Natural killer cell (primary cell): Measurements from ENCODE around the gene PRSS36. TPM values are rescaled to one million over a fixed set of nuclear protein-coding genes. Genes with fewer than 3 reads are reported as not detected.

Experiments used
- ATAC-seq, 3 donors: fragments of 150-1000 bp in 2 of 3; fragments of 200-7000 bp in 1 of 3; cut with Tn5 transposase; 1 replicate in 1 of 3; 2 replicates in 2 of 3; pipeline ENCODE4 v1.10.0; 2021; ENCODE audit warnings: mild to moderate bottlenecking in 2 of 3, moderate library complexity in 2 of 3
- DNase-seq, 2 donors: peaks; one replicate each; pipeline versions ENCODE4 v3.0.0 to v3.0.0-alpha.2; 2013 to 2021; ENCODE audit warnings: mixed read lengths in 1 of 2
- H3K27ac ChIP-seq: one replicate; pipeline ENCODE4 v1.5.1; 2013; ENCODE audit warnings: mild to moderate bottlenecking, low read length
- H3K27me3 ChIP-seq: one replicate; pipeline ENCODE4 v1.6.1; 2013; ENCODE audit warnings: low read length; ENCODE audit not compliant: control insufficient read depth, insufficient read depth
- H3K36me3 ChIP-seq: one replicate; pipeline ENCODE4 v1.6.1; 2013; ENCODE audit warnings: low read length; ENCODE audit not compliant: control insufficient read depth, insufficient read depth
- H3K4me1 ChIP-seq: one replicate; pipeline ENCODE4 v1.6.1; 2013; ENCODE audit warnings: low read length; ENCODE audit not compliant: control insufficient read depth, insufficient read depth
- H3K4me3 ChIP-seq: one replicate; pipeline ENCODE4 v1.5.1; 2013; ENCODE audit warnings: low read length
- H3K9me3 ChIP-seq: one replicate; pipeline ENCODE4 v1.6.1; 2013; ENCODE audit warnings: low read length; ENCODE audit not compliant: control insufficient read depth, insufficient read depth
- H3K27ac Mint-ChIP-seq, 2 donors: one replicate each; pipeline ENCODE4 v1.8.0; 2022; ENCODE audit warnings: mild to moderate bottlenecking in 2 of 2, mixed read lengths in 2 of 2, moderate library complexity in 1 of 2
- H3K27me3 Mint-ChIP-seq, 2 donors: one replicate each; pipeline ENCODE4 v1.8.0; 2022; ENCODE audit warnings: low read depth in 2 of 2, mixed read lengths in 2 of 2
- H3K36me3 Mint-ChIP-seq: one replicate; pipeline ENCODE4 v1.8.0; 2022; ENCODE audit warnings: mixed read lengths
- H3K4me1 Mint-ChIP-seq, 2 donors: one replicate each; pipeline ENCODE4 v1.8.0; 2022; ENCODE audit warnings: mixed read lengths in 2 of 2
- H3K4me3 Mint-ChIP-seq: one replicate; pipeline ENCODE4 v1.8.0; 2022; ENCODE audit warnings: mild to moderate bottlenecking, moderate library complexity, mixed read lengths
- H3K9me3 Mint-ChIP-seq, 2 donors: one replicate each; pipeline ENCODE4 v1.8.0; 2022; ENCODE audit warnings: mixed read lengths in 2 of 2
- WGBS: methylation state at CpG from one replicate; pipeline ENCODE4 v1.1.7; 2013; ENCODE audit warnings: missing lambda C conversion rate; ENCODE audit not compliant: insufficient coverage; 5-methylcytosine and 5-hydroxymethylcytosine counted together
- intact Hi-C: fragments of 100-400 bp; cut with micrococcal nuclease; formaldehyde crosslinking; loops from one replicate; pipeline ENCODE4 v1.14.2; 2022
- total RNA-seq, 4 donors: library from RNA; stranded (reverse); fragments of 120-200 nt in 1 of 4; gene quantifications; one replicate each; pipeline versions ENCODE4 v1.2.3 to v1.2.4, GENCODE V29; 2013 to 2022
- TF ChIP-seq, protein P1 (sequence below): fragments of 200-600 bp; IDR thresholded peaks from one replicate; pipeline ENCODE4 v1.8.0; 2022; ENCODE audit warnings: antibody characterized with exemption

PRSS36 gene
- total RNA-seq, 3 donors from 2014 or later (not counting 1 experiment from before 2014, with no cell fraction given), result 2.1 to 3.5 (median 2.3) TPM

DNA sequence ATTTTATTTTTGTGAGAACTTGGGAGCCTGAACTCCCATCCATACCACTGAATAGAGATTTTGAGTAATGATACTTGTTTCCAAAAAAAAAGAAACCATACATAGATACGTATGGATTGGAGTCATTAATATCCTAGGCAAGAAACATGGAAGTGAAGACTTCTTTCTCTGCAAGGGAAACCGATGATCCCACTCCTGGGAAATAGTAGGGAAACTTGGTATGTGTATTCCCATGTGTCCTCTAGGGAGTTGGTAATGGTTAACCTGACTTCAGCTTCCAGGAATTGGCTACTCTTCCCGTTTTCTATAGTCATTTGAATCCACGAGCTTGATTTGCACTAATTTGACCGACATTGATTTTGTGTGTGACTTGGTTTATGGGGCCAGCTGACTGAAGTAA is 35.5 kb upstream of the PRSS36 start:
- no peak overlapping the region for H3K27ac ChIP-seq
- H3K27me3 ChIP-seq, result no peaks in the 10 kb centered on the region
- H3K4me1 ChIP-seq, result peaks cover 76% of the 10 kb centered on the region
- ATAC-seq (no peak), DNase-seq (no peak)
- Mint-ChIP-seq H3K9me3 (no peaks in the 10 kb centered on the region), H3K36me3 (peaks cover 49% of the 10 kb centered on the region), H3K4me3 (peak overlapping the region; percentile 91), H3K4me1 (peaks cover 93 to 97% of the 10 kb centered on the region in 2 donors), H3K27me3 (no peaks in the 10 kb centered on the region), H3K27ac (peak overlapping the region; percentile 80 to 94)
- H3K36me3 ChIP-seq, result peaks cover 80% of the 10 kb centered on the region
- TF ChIP-seq, protein P1, sequence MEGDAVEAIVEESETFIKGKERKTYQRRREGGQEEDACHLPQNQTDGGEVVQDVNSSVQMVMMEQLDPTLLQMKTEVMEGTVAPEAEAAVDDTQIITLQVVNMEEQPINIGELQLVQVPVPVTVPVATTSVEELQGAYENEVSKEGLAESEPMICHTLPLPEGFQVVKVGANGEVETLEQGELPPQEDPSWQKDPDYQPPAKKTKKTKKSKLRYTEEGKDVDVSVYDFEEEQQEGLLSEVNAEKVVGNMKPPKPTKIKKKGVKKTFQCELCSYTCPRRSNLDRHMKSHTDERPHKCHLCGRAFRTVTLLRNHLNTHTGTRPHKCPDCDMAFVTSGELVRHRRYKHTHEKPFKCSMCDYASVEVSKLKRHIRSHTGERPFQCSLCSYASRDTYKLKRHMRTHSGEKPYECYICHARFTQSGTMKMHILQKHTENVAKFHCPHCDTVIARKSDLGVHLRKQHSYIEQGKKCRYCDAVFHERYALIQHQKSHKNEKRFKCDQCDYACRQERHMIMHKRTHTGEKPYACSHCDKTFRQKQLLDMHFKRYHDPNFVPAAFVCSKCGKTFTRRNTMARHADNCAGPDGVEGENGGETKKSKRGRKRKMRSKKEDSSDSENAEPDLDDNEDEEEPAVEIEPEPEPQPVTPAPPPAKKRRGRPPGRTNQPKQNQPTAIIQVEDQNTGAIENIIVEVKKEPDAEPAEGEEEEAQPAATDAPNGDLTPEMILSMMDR, result no peak
- no peak overlapping the region for H3K4me3 ChIP-seq
- 83% methylated on average over 5 of the region's 5 CpGs for WGBS
- no peaks in the 10 kb centered on the region for H3K9me3 ChIP-seq
- intact Hi-C loops, result loop anchor here (5.0 to 10.0 kb wide), 3 partner anchors 71 to 529 kb away; partner anchors contain the start of gene KAT8

DNA sequence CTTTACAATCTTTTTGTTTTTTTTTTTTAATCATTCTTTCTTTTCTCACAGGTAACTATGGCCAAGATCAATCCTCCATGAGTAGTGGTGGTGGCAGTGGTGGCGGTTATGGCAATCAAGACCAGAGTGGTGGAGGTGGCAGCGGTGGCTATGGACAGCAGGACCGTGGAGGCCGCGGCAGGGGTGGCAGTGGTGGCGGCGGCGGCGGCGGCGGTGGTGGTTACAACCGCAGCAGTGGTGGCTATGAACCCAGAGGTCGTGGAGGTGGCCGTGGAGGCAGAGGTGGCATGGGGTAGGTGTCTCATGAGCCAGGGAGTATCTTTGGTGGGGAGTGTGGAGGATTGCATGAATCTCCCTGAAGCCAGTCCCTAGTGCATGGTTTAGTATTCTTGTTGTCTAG is 35.0 kb upstream of the PRSS36 start:
- H3K27me3 ChIP-seq, result no peaks in the 10 kb centered on the region
- peaks cover 92 to 95% of the 10 kb centered on the region in 2 donors for H3K4me1 Mint-ChIP-seq
- H3K4me1 ChIP-seq, result peaks cover 72% of the 10 kb centered on the region
- no peaks in the 10 kb centered on the region for H3K27me3 Mint-ChIP-seq
- ATAC-seq, result no peak
- H3K27ac Mint-ChIP-seq, result peak overlapping the region; percentile 80 to 94
- no peaks in the 10 kb centered on the region for H3K9me3 ChIP-seq
- peak in 1 of 2 donors; percentile 16 for DNase-seq
- peak overlapping the region; percentile 81 for H3K4me3 Mint-ChIP-seq
- TF ChIP-seq, protein P1, result no peak
- peaks cover 75% of the 10 kb centered on the region for H3K36me3 ChIP-seq
- no peak overlapping the region for H3K4me3 ChIP-seq
- 67% methylated on average over 14 of the region's 14 CpGs for whole genome bisulfite sequencing
- no peaks in the 10 kb centered on the region for H3K9me3 Mint-ChIP-seq
- peaks cover 45% of the 10 kb centered on the region for H3K36me3 Mint-ChIP-seq
- no peak overlapping the region for H3K27ac ChIP-seq
- intact Hi-C loops, result loop anchor here (5.0 to 10.0 kb wide), 3 partner anchors 70 to 530 kb away; partner anchors contain the start of gene KAT8

DNA sequence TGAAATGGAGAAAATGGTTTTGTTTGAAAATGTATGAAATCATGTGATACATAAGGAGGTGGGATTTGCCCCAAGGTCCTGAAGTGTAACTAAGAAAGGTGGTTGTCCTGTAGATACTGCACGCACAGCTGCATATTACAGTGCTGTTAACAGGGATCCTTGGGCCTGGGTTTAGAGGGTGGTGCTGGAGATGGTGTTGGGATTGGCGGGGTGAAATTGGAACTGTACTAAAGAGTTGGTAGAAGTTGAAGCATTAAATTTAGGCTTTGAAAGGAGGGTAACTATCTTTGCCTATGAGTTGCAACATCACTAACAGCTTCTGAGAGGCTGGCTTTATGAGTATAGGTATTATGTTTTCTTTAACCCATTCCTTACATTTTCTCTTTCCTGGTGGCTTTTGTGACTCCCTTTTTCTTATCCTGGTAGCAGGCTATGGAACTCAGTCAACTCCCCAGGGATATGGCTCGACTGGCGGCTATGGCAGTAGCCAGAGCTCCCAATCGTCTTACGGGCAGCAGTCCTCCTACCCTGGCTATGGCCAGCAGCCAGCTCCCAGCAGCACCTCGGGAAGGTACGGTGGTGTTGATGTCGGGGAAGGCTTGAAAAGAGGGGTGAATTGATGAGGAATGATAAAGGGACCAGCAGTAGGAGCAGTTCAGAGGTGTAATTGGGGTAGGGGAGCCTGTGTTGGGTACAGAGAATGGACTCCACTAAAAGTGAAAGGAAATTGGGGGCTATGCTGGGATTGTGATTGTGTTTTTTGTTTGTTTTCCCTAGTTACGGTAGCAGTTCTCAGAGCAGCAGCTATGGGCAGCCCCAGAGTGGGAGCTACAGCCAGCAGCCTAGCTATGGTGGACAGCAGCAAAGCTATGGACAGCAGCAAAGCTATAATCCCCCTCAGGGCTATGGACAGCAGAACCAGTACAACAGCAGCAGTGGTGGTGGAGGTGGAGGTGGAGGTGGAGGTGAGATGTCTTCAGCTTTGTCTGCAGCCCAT is 33.9 kb upstream of the PRSS36 start:
- 83% methylated on average over 10 of the region's 10 CpGs for WGBS
- Mint-ChIP-seq H3K36me3 (peaks cover 33% of the 10 kb centered on the region), H3K4me1 (peaks cover 89 to 91% of the 10 kb centered on the region in 2 donors), H3K27me3 (no peaks in the 10 kb centered on the region), H3K4me3 (peak overlapping the region; percentile 99), H3K9me3 (no peaks in the 10 kb centered on the region), H3K27ac (peak overlapping the region; percentile 99)
- Histone ChIP-seq H3K27ac (no peak overlapping the region), H3K9me3 (no peaks in the 10 kb centered on the region), H3K27me3 (no peaks in the 10 kb centered on the region), H3K4me1 (peaks cover 72% of the 10 kb centered on the region), H3K36me3 (peaks cover 65% of the 10 kb centered on the region), H3K4me3 (no peak overlapping the region)
- ATAC-seq (no peak), DNase-seq (peak in 1 of 2 donors; percentile 19)
- intact Hi-C loops, result loop anchor here (10.0 kb wide), 2 partner anchors 69 to 531 kb away; partner anchors contain the start of gene KAT8
- TF ChIP-seq, protein P1, result no peak
